HG02678 (cell line): ENCODE data around the gene PIP.
A peak's percentile ranks its signal among the peaks of the same experiment; 100 is the strongest.
"Not testable (repeated sequence)": the region's sequence is repeated elsewhere in the genome, so short reads cannot be mapped to it uniquely, and the experiment has no call there.

Experiments
- ATAC-seq: cut with Tn5 transposase; IDR thresholded peaks from one replicate; pipeline ENCODE4 v1.9.1; 2021; ENCODE audit warnings: mild to moderate bottlenecking, moderate library complexity; ENCODE audit not compliant: unreplicated experiment

The PIP gene

GRCh38 chr7:143131781-143132180 lies at the start of gene PIP:
Gene PIP (plus strand): TSS chr7:143132077. CDS start chr7:143132117, 40 bp downstream.
- ATAC-seq, result no peak

GRCh38 chr7:143085109-143085508 lies 46.8 kb upstream of the PIP start:
- no peak for ATAC-seq

GRCh38 chr7:143085610-143086009 lies 46.3 kb upstream of the PIP start:
- not testable (repeated sequence) for ATAC-seq

GRCh38 chr7:143088549-143089231 lies 43.2 kb upstream of the PIP start:
- ATAC-seq, result not testable (repeated sequence)

GRCh38 chr7:143096146-143096545 lies 35.7 kb upstream of the PIP start:
- no peak for ATAC-seq

GRCh38 chr7:143099579-143099978 lies 32.3 kb upstream of the PIP start:
- ATAC-seq, result not testable (repeated sequence)

- ATAC-seq, result no peak
Measured at GRCh38 chr7:143104759-143105158, 27.1 kb upstream of the PIP start.

GRCh38 chr7:143108019-143108418 lies 23.9 kb upstream of the PIP start:
- not testable (repeated sequence) for ATAC-seq

GRCh38 chr7:143117395-143117794 lies 14.5 kb upstream of the PIP start:
- ATAC-seq, result no peak

- ATAC-seq, result no peak
Measured at GRCh38 chr7:143120691-143121405, 11.0 kb upstream of the PIP start.

GRCh38 chr7:143123326-143123725 lies 8.6 kb upstream of the PIP start:
- not testable (repeated sequence) for ATAC-seq

- ATAC-seq, result no peak
Measured at GRCh38 chr7:143126146-143126545, 5.7 kb upstream of the PIP start.

- ATAC-seq, result no peak
Measured at GRCh38 chr7:143129051-143129450, 2.8 kb upstream of the PIP start.

- no peak for ATAC-seq
Measured at GRCh38 chr7:143129477-143129876, 2.4 kb upstream of the PIP start.

- no peak for ATAC-seq
Measured at GRCh38 chr7:143130541-143130940, 1.3 kb upstream of the PIP start.

- no peak for ATAC-seq
Measured at GRCh38 chr7:143147070-143147469, 15.2 kb downstream of the PIP start.

GRCh38 chr7:143148050-143148449 lies 16.2 kb downstream of the PIP start:
- ATAC-seq, result no peak

GRCh38 chr7:143148651-143149050 lies 16.8 kb downstream of the PIP start:
- ATAC-seq, result no peak

- ATAC-seq, result not testable (repeated sequence)
Measured at GRCh38 chr7:143150696-143151095, 18.8 kb downstream of the PIP start.

- not testable (repeated sequence) for ATAC-seq
Measured at GRCh38 chr7:143158617-143159016, 26.7 kb downstream of the PIP start.

GRCh38 chr7:143171697-143172096 lies 39.8 kb downstream of the PIP start:
- ATAC-seq, result no peak

- peak; percentile 60 for ATAC-seq
Measured at GRCh38 chr7:143172354-143172753, 40.5 kb downstream of the PIP start.
